ENCODE measurements around the gene PEX26. TPM values are rescaled to one million over a fixed set of nuclear protein-coding genes. Genes with fewer than 3 reads are reported as not detected.
"Not testable (repeated sequence)": the region's sequence is repeated elsewhere in the genome, so short reads cannot be mapped to it uniquely, and the experiment has no call there.

Gene PEX26
- total RNA-seq, 1 donor from 2014 or later = 43.5 TPM

DNA sequence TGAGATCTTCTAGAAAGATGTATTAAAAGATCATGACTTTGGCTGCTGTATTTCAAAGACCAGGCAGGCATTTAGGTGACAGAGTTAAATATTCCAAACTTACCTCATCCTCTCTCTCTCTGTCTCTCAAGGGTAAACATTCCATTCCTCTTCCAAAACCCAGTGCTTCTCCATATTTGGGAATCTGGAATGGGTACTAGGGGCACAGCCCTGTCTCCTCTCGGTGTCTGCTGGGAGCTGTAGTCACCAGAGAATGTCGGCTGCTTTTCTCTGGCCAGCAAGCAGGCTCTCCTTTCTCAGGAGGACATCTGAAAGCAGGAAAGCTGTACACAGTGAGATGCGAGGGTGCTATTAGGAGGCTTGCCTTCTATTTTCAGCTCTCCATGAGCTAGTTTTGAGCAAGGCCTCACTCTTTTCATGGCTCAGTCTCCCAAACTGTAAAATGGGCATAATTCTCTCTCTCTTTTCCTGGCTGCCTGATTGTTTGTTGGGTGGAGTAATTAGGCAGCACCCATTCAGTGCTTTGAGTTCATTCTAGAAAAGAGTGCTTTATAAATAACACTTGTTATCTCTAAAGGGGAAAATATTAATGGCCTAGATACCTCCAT is 9.3 kb upstream of the PEX26 start:
- peaks cover 30% of the 10 kb centered on the region for H3K4me1 Mint-ChIP-seq (ENCODE audit: unreplicated experiment)
- H3K4me3 Mint-ChIP-seq (ENCODE audit: unreplicated experiment) = no peak overlapping the region
- TF ChIP-seq, protein P1, sequence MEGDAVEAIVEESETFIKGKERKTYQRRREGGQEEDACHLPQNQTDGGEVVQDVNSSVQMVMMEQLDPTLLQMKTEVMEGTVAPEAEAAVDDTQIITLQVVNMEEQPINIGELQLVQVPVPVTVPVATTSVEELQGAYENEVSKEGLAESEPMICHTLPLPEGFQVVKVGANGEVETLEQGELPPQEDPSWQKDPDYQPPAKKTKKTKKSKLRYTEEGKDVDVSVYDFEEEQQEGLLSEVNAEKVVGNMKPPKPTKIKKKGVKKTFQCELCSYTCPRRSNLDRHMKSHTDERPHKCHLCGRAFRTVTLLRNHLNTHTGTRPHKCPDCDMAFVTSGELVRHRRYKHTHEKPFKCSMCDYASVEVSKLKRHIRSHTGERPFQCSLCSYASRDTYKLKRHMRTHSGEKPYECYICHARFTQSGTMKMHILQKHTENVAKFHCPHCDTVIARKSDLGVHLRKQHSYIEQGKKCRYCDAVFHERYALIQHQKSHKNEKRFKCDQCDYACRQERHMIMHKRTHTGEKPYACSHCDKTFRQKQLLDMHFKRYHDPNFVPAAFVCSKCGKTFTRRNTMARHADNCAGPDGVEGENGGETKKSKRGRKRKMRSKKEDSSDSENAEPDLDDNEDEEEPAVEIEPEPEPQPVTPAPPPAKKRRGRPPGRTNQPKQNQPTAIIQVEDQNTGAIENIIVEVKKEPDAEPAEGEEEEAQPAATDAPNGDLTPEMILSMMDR (IDR thresholded peaks at IDR 0.05) = no peak
- H3K27ac Mint-ChIP-seq (ENCODE audit: unreplicated experiment) = peak overlapping the region; percentile 73
- no peaks in the 10 kb centered on the region for H3K9me3 Mint-ChIP-seq (ENCODE audit: unreplicated experiment)
- no peaks in the 10 kb centered on the region for H3K27me3 Mint-ChIP-seq (ENCODE audit: unreplicated experiment)
- no peaks in the 10 kb centered on the region for H3K36me3 Mint-ChIP-seq (ENCODE audit: unreplicated experiment)
- DNase-seq (ENCODE audit: extremely low spot score, unreplicated experiment) = no peak

DNA sequence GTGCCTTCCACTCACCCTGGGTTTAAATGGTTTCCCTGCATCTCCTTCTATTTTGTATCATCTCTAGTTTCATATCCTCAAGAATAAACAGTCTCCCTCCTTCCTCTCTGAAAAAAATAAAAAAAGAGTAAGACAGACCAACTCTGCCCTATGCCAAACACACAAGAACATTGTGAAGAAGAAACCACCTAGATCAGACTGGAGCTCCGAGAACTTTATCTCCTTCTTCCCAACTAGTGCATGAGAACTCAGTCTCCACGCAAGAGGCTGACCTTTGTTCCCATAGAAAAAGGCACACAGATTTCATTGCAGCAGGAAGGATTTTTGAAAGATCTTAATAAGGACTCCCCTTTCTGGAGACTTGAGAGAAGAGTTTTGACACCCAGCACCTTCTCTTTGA is 8.7 kb upstream of the PEX26 start:
- TF ChIP-seq, protein P1 (IDR thresholded peaks at IDR 0.05) = no peak
- no peaks in the 10 kb centered on the region for H3K27me3 Mint-ChIP-seq (ENCODE audit: unreplicated experiment)
- DNase-seq (ENCODE audit: extremely low spot score, unreplicated experiment) = no peak
- H3K27ac Mint-ChIP-seq (ENCODE audit: unreplicated experiment) = no peak overlapping the region
- H3K9me3 Mint-ChIP-seq (ENCODE audit: unreplicated experiment) = no peaks in the 10 kb centered on the region
- no peaks in the 10 kb centered on the region for H3K36me3 Mint-ChIP-seq (ENCODE audit: unreplicated experiment)
- no peak overlapping the region for H3K4me3 Mint-ChIP-seq (ENCODE audit: unreplicated experiment)
- peaks cover 27% of the 10 kb centered on the region for H3K4me1 Mint-ChIP-seq (ENCODE audit: unreplicated experiment)

DNA sequence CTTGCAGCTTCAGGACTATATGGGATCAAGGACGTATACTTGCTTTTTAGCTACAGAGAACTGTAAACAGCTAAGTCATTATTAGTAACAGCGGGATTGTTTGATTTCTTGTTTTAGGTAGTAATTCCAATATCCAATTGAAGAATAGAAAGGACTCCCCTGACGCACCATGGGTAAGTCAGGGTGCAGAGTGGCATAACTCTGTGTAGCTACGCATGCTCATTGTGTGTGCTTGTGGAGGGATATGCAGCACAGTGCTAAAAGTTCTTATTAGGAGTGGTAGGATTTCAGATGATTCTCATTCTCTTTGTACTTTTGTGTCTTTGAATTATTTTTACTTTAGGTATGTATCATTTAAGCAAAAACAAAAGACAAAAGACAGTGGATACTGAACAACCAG is 7.7 kb upstream of the PEX26 start:
- H3K27me3 Mint-ChIP-seq (ENCODE audit: unreplicated experiment) = no peaks in the 10 kb centered on the region
- H3K9me3 Mint-ChIP-seq (ENCODE audit: unreplicated experiment) = no peaks in the 10 kb centered on the region
- H3K27ac Mint-ChIP-seq (ENCODE audit: unreplicated experiment) = no peak overlapping the region
- H3K36me3 Mint-ChIP-seq (ENCODE audit: unreplicated experiment) = no peaks in the 10 kb centered on the region
- no peak overlapping the region for H3K4me3 Mint-ChIP-seq (ENCODE audit: unreplicated experiment)
- peaks cover 26% of the 10 kb centered on the region for H3K4me1 Mint-ChIP-seq (ENCODE audit: unreplicated experiment)
- no peak for DNase-seq (ENCODE audit: extremely low spot score, unreplicated experiment)
- TF ChIP-seq, protein P1 (IDR thresholded peaks at IDR 0.05) = no peak

DNA sequence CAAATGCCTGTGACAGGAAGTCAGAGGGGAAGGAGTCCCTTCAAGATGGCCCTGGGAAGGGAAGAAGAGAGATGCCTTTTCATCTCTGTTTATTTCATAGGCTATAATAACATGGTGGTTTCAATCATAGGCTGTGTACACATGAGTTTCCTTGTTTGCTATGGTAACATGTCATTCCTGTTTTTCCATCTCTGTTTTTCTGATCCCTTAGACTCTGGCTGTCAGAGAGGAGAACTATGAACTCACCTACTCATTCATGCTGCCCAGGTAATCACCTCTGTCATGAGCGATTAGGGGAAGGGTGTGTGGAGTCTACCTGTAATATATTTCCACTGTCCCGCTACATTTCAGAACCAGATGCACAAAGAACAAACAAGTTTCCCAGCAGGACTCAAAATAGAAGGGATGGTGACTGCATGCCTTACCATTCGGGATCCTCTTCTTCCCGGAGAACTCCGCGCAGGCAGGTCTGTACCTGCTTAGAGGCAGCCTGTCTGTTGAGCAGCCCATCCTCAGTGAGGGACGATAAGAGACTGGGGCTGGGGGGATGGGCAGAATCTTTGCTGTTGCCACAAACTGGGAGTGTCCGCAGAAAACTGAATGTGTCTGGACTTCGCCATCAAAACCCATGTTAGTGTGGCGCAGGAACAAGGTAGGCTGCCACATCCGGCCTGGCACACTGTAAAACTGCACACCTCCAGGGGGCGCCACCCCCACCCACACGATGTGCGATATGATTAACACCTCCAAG is 7.1 kb upstream of the PEX26 start:
- TF ChIP-seq, protein P1 (IDR thresholded peaks at IDR 0.05) = peak; percentile 32
- no peaks in the 10 kb centered on the region for H3K9me3 Mint-ChIP-seq (ENCODE audit: unreplicated experiment)
- no peak overlapping the region for H3K4me3 Mint-ChIP-seq (ENCODE audit: unreplicated experiment)
- no peaks in the 10 kb centered on the region for H3K27me3 Mint-ChIP-seq (ENCODE audit: unreplicated experiment)
- H3K4me1 Mint-ChIP-seq (ENCODE audit: unreplicated experiment) = peaks cover 24% of the 10 kb centered on the region
- no peak for DNase-seq (ENCODE audit: extremely low spot score, unreplicated experiment)
- H3K36me3 Mint-ChIP-seq (ENCODE audit: unreplicated experiment) = no peaks in the 10 kb centered on the region
- no peak overlapping the region for H3K27ac Mint-ChIP-seq (ENCODE audit: unreplicated experiment)

DNA sequence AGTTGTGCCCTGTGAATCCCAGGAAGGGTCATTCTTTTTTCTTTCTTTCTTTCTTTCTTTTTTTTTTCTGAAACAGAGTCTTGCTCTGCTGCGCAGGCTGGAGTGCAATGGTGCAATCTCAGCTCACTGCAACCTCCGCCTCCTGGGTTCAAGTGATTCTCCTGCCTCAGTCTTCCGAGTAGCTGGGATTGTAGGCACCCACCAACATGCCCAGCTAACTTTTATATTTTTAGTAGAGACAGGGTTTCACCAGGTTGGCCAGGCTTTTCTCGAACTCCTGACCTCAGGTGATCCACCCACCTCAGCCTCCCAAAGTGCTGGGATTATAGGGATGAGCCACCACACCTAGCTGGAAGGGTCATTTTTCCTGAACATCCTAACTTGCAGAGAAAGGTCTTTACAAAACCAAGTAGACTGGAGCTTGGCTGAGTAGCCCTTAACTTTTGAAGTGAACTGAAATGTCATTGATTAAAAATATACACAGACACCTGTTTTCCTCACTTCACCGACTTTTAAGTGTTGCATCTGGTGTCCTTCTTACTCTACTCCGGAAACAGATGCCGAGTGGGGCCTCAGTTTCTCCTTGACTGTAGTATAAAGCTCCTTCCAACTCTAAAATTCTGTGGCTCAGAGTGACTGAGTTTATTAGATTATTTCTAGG is 6.4 kb upstream of the PEX26 start:
- peaks cover 25% of the 10 kb centered on the region for H3K4me1 Mint-ChIP-seq (ENCODE audit: unreplicated experiment)
- not testable (repeated sequence) for H3K36me3 Mint-ChIP-seq (ENCODE audit: unreplicated experiment); H3K27ac Mint-ChIP-seq (ENCODE audit: unreplicated experiment); H3K27me3 Mint-ChIP-seq (ENCODE audit: unreplicated experiment); H3K9me3 Mint-ChIP-seq (ENCODE audit: unreplicated experiment); DNase-seq (ENCODE audit: extremely low spot score, unreplicated experiment); H3K4me3 Mint-ChIP-seq (ENCODE audit: unreplicated experiment)

All from osteocyte (in vitro differentiated cells).